A549 (cell line): Measurements from ENCODE around the gene CDC37L1. TPM values are rescaled to one million over a fixed set of nuclear protein-coding genes. Genes with fewer than 3 reads are reported as not detected.
A peak's percentile ranks its signal among the peaks of the same experiment; 100 is the strongest.

ENCODE experiments used
- ATAC-seq, 2 experiments: fragments of 200-7000 bp in 1 of 2; fragments of >200 bp in 1 of 2; cut with Nextera tagmentation in 1 of 2; cut with Tn5 transposase in 1 of 2; 3 replicates each; pipeline versions ENCODE4 v1.8.0 to v1.9.1; 2018 to 2020; ENCODE audit warnings: mild to moderate bottlenecking in 1 of 2, moderate library complexity in 1 of 2
- CTCF ChIA-PET: fragments of 300-600 bp; sonication (Branson Sonifier 250); formaldehyde crosslinking; extraction: SDS; loops from one replicate; lab custom pipeline; 2021; ENCODE audit warnings: antibody characterized with exemption, inconsistent platforms; lab: Yijun Ruan, JAX
- POLR2A ChIA-PET: fragments of 350-600 bp; formaldehyde crosslinking; extraction: SDS; loops from one replicate; lab custom pipeline; 2021; ENCODE audit warnings: antibody characterized with exemption, inconsistent platforms; lab: Yijun Ruan, JAX
- DNase-seq, 2 experiments: peaks; one replicate each; pipeline versions ENCODE4 v3.0.0 to v3.0.0-alpha.2; 2011 to 2016; ENCODE audit warnings: low read depth in 1 of 2, low spot score in 1 of 2
- FAIRE-seq: peaks from 2 replicates; lab custom pipeline; 2011; peaks lifted over from hg19 to GRCh38; lab: Jason Lieb, UNC
- H3K27ac ChIP-seq, 2 experiments: fragments of >200 bp; sonication (Bioruptor Twin); formaldehyde crosslinking; 3 replicates each; pipeline ENCODE4 v1.5.1; 2016 to 2017
- H3K4me1 ChIP-seq: fragments of >200 bp; sonication (Bioruptor Twin); formaldehyde crosslinking; 3 replicates; pipeline ENCODE4 v1.6.1; 2016
- H3K4me2 ChIP-seq: fragments of >200 bp; sonication (Bioruptor Twin); formaldehyde crosslinking; 3 replicates; pipeline ENCODE4 v1.6.1; 2016
- H3K4me3 ChIP-seq: fragments of >200 bp; sonication (Bioruptor Twin); formaldehyde crosslinking; 3 replicates; pipeline ENCODE4 v1.5.1; 2016
- H3K9me3 ChIP-seq: fragments of >200 bp; sonication (Bioruptor Twin); formaldehyde crosslinking; 3 replicates; pipeline ENCODE4 v1.6.1; 2016
- BCL3 ChIP-seq: fragments of >200 bp; sonication (Bioruptor Twin); formaldehyde crosslinking; IDR thresholded peaks from 3 replicates; pipeline ENCODE4 v1.6.1; 2016
- CBX2 ChIP-seq: fragments of 200-600 bp; sonication (generic); IDR thresholded peaks from 2 replicates; pipeline ENCODE4 v1.6.1; 2016; ENCODE audit warnings: low read depth, mild to moderate bottlenecking, borderline replicate concordance
- CEBPB ChIP-seq, 2 experiments: fragments of >200 bp in 1 of 2; sonication (Bioruptor Twin) in 1 of 2; formaldehyde crosslinking in 1 of 2; IDR thresholded peaks; 2 replicates each; pipeline ENCODE4 v1.6.1; 2012 to 2016
- FOSL2 ChIP-seq, 2 experiments: fragments of 450-650 bp in 1 of 2; fragments of >200 bp in 1 of 2; sonication (Bioruptor Twin) in 1 of 2; formaldehyde crosslinking; IDR thresholded peaks; 2 replicates each; pipeline versions ENCODE4 v1.5.0 to v1.6.1; 2016 to 2020; ENCODE audit warnings: mild to moderate bottlenecking in 1 of 2, moderate library complexity in 1 of 2
- GATA3 ChIP-seq: IDR thresholded peaks from 2 replicates; pipeline ENCODE4 v1.6.1; 2012; ENCODE audit warnings: borderline replicate concordance
- HDAC2 ChIP-seq: fragments of 200-600 bp; sonication (generic); IDR thresholded peaks from 2 replicates; pipeline ENCODE4 v1.6.1; 2016
- JUN ChIP-seq, 2 experiments: fragments of >200 bp; sonication (Bioruptor Twin); formaldehyde crosslinking; IDR thresholded peaks; 2 replicates in 1 of 2; 3 replicates in 1 of 2; pipeline ENCODE4 v1.6.1; 2016 to 2017
- JUNB ChIP-seq: fragments of >200 bp; sonication (Bioruptor Twin); formaldehyde crosslinking; IDR thresholded peaks from 2 replicates; pipeline ENCODE4 v1.6.1; 2016
- MAFK ChIP-seq: fragments of 450-650 bp; IDR thresholded peaks from 2 replicates; pipeline ENCODE4 v1.6.1; 2014; ENCODE audit not compliant: partially characterized antibody
- MAX ChIP-seq: IDR thresholded peaks from 2 replicates; pipeline ENCODE4 v1.6.1; 2012
- MAZ ChIP-seq: fragments of 150-350 bp; IDR thresholded peaks from 2 replicates; pipeline ENCODE4 v1.6.1; 2014; ENCODE audit warnings: antibody characterized with exemption, low read depth, low read length, borderline replicate concordance
- MYC ChIP-seq: IDR thresholded peaks from 2 replicates; pipeline ENCODE4 v1.6.1; 2012; ENCODE audit warnings: mild to moderate bottlenecking, inconsistent platforms, low read length, improper control_type of control experiment, borderline replicate concordance
- NR3C1 ChIP-seq: fragments of >200 bp; sonication (Bioruptor Twin); formaldehyde crosslinking; IDR thresholded peaks from 3 replicates; pipeline ENCODE4 v1.6.1; 2017
- PHF8 ChIP-seq: fragments of 200-600 bp; sonication (generic); IDR thresholded peaks from 2 replicates; pipeline ENCODE4 v1.6.1; 2016; ENCODE audit warnings: low read depth, mild to moderate bottlenecking, antibody characterized with exemption, moderate library complexity, borderline replicate concordance
- POLR2A ChIP-seq: IDR thresholded peaks from 2 replicates; pipeline ENCODE4 v1.6.1; 2012; ENCODE audit warnings: mild to moderate bottlenecking, low read length
- RAD21 ChIP-seq, 2 experiments: fragments of >200 bp in 1 of 2; sonication (Bioruptor Twin) in 1 of 2; formaldehyde crosslinking in 1 of 2; IDR thresholded peaks in 1 of 2; conservative IDR thresholded peaks in 1 of 2; 2 replicates in 1 of 2; 3 replicates in 1 of 2; pipeline ENCODE4 v1.6.1; 2012 to 2018; ENCODE audit warnings: inconsistent platforms in 1 of 2
- RCOR1 ChIP-seq: fragments of 150-350 bp; IDR thresholded peaks from 2 replicates; pipeline ENCODE4 v1.6.1; 2014; ENCODE audit warnings: antibody characterized with exemption, low read length, low read depth
- RFX5 ChIP-seq: fragments of 450-650 bp; IDR thresholded peaks from 2 replicates; pipeline ENCODE4 v1.7.1; 2014; ENCODE audit warnings: antibody characterized with exemption, mild to moderate bottlenecking, moderate library complexity
- SMC3 ChIP-seq: fragments of >200 bp; sonication (Bioruptor Twin); formaldehyde crosslinking; IDR thresholded peaks from 3 replicates; pipeline ENCODE4 v1.6.1; 2018; ENCODE audit warnings: inconsistent platforms
- TFCP2L1 ChIP-seq: fragments of 250-450 bp; sonication (Bioruptor Pico); IDR thresholded peaks from 2 replicates; pipeline ENCODE4 v1.5.0; 2021; ENCODE audit warnings: mild to moderate bottlenecking
- ZC3H11A ChIP-seq: fragments of 450-650 bp; IDR thresholded peaks from 2 replicates; pipeline ENCODE4 v1.6.1; 2014; ENCODE audit warnings: antibody characterized with exemption, mild to moderate bottlenecking
- ZSCAN20 ChIP-seq: fragments of 250-450 bp; sonication (Bioruptor Pico); IDR thresholded peaks from 2 replicates; pipeline ENCODE4 v1.8.0; 2022; ENCODE audit warnings: mild to moderate bottlenecking, moderate library complexity
- WGBS: methylation state at CpG from one replicate; pipeline ENCODE4 v1.1.6; 2017; ENCODE audit errors: missing lambda C conversion rate; 5-methylcytosine and 5-hydroxymethylcytosine counted together
- polyA plus RNA-seq, 4 experiments: library from polyadenylated mRNA; depleted of rRNA in 3 of 4; stranded (reverse); fragments of >200 nt; fragmentation: RNase III in 1 of 4; extraction: RNeasy Plus Mini Kit Qiagen cat#74134 plus additional on column Dnase treatment in 1 of 4; gene quantifications; 2 replicates in 3 of 4; 3 replicates in 1 of 4; pipeline ENCODE4 v1.2.3, GENCODE V29; 2011 to 2017
- TF ChIP-seq, protein P1 (sequence below): fragments of 150-350 bp; IDR thresholded peaks from 2 replicates; pipeline ENCODE4 v1.6.1; 2014; ENCODE audit warnings: low read depth, mild to moderate bottlenecking, low read length
- TF ChIP-seq, protein P2 (sequence below): fragments of 250-450 bp; sonication (Bioruptor Pico); IDR thresholded peaks from 2 replicates; pipeline ENCODE4 v1.5.0; 2020; ENCODE audit warnings: low read depth, mild to moderate bottlenecking, moderate library complexity
- TF ChIP-seq, protein P3 (sequence below): fragments of >200 bp; sonication (Bioruptor Twin); formaldehyde crosslinking; IDR thresholded peaks from 3 replicates; pipeline ENCODE4 v1.5.1; 2016

CDC37L1 gene
- polyA plus RNA-seq, 2 of the 4 experiments (the other 2 are of a cell fraction) = 9.5 to 16.2 TPM

DNA sequence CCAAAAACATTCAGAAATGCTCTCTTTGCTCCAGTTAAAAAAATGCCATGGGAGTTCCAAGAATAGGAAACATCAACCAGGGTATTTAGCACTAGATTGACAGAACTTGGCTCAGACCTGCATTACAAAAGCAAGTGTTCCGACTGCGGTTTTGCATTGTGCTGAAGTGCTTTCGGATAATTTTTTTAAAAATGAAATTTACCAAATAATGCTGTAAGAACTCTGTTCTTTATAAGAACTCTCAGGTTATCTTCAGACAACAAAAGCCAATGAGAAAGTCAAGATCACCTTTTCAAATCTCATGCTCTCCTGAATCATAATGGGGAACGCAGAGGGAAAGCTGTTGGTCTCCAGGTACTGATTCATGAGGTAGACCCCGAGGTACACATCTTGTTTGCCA, 17.8 kb upstream of the CDC37L1 start:
- TF ChIP-seq HDAC2 = no peak
- TF ChIP-seq RFX5 = no peak
- no peak for TF ChIP-seq NR3C1
- no peak for TF ChIP-seq ZSCAN20 (CRISPR knock-in tag)
- TF ChIP-seq, protein P1, sequence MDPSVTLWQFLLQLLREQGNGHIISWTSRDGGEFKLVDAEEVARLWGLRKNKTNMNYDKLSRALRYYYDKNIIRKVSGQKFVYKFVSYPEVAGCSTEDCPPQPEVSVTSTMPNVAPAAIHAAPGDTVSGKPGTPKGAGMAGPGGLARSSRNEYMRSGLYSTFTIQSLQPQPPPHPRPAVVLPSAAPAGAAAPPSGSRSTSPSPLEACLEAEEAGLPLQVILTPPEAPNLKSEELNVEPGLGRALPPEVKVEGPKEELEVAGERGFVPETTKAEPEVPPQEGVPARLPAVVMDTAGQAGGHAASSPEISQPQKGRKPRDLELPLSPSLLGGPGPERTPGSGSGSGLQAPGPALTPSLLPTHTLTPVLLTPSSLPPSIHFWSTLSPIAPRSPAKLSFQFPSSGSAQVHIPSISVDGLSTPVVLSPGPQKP = no peak
- TF ChIP-seq, protein P2, sequence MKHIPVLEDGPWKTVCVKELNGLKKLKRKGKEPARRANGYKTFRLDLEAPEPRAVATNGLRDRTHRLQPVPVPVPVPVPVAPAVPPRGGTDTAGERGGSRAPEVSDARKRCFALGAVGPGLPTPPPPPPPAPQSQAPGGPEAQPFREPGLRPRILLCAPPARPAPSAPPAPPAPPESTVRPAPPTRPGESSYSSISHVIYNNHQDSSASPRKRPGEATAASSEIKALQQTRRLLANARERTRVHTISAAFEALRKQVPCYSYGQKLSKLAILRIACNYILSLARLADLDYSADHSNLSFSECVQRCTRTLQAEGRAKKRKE (CRISPR knock-in tag) = no peak
- TF ChIP-seq BCL3 = no peak
- TF ChIP-seq RCOR1 = no peak
- TF ChIP-seq FOSL2 (IDR thresholded peaks at IDR 0.05) = no peak
- no peak for TF ChIP-seq FOSL2 (CRISPR knock-in tag; IDR thresholded peaks at IDR 0.05)
- no peak for TF ChIP-seq MYC
- no peak for TF ChIP-seq MAZ
- TF ChIP-seq ZC3H11A = no peak
- no peak for TF ChIP-seq MAFK
- Histone ChIP-seq H3K4me3 (peak overlapping the region; percentile 84), H3K4me2 (peak overlapping the region; percentile 98), H3K27ac (peak overlapping the region in 1 of 2 experiments; percentile 99; a peak in 1 of 6 replicates), H3K9me3 (no peaks in the 10 kb centered on the region), H3K4me1 (peaks cover 53% of the 10 kb centered on the region)
- ChIA-PET POLR2A (interaction anchor here (1.9 kb wide), 1 partner anchor 18 kb away, joined by 8 read pairs; the partner anchor contains the start of gene CDC37L1), CTCF (interaction anchor here (0.7 to 5.5 kb wide), 8 partner anchors 9 to 73 kb away, joined by 3 to 37 read pairs (median 3); partner anchors contain the start of gene CDC37L1)
- 15% methylated on average over 5 of the region's 5 CpGs for WGBS
- no peak for ATAC-seq
- FAIRE-seq = no peak
- no peak for DNase-seq

- ChIA-PET CTCF (interaction anchor here (0.5 to 5.5 kb wide), 16 partner anchors 8 to 131 kb away, joined by 3 to 37 read pairs (median 4); partner anchors contain the start of genes AK3 and CDC37L1), POLR2A (interaction anchor here (1.4 to 1.9 kb wide), 2 partner anchors 15 to 17 kb away, joined by 5 to 8 read pairs; partner anchors contain the start of gene CDC37L1)
- peak; percentile 89 to 91 for DNase-seq
- peaks cover 49% of the 10 kb centered on the region for H3K4me1 ChIP-seq
- H3K4me2 ChIP-seq = peak within 1 kb of the TSS; percentile 98
- H3K9me3 ChIP-seq = no peaks in the 10 kb centered on the region
- FAIRE-seq = peak; percentile 46
- peak; percentile 95 to 96 for ATAC-seq
- H3K27ac ChIP-seq = peak within 1 kb of the TSS; percentile 92 to 99
- H3K4me3 ChIP-seq = peak within 1 kb of the TSS; percentile 84
- WGBS = 6% methylated on average over 33 of the region's 70 CpGs
- TF ChIP-seq BCL3 (peak; percentile 66; the same call in 1 of the 3 replicates), CBX2 (no peak), PHF8 (peak; percentile 47; the same call in 1 of the 2 replicates), MAX (peak; percentile 73), JUNB (no peak), JUN (IDR thresholded peaks at IDR 0.05) (peak in 1 of 2 experiments; percentile 79; a peak in 3 of 5 replicates), GATA3 (0 out of 2 replicates have a peak, but pooled peaks have one; percentile 28), RAD21 (conservative IDR thresholded peaks at IDR 0.05 in 1 of 2, IDR thresholded peaks at IDR 0.05 in 1 of 2) (peak; percentile 66 to 73), SMC3 (peak; percentile 77), CEBPB (IDR thresholded peaks at IDR 0.05) (peak in 1 of 2 experiments; percentile 76; a peak in 2 of 4 replicates), TFCP2L1 (CRISPR knock-in tag) (no peak), NR3C1 (no peak), POLR2A (peak; percentile 82), MAZ (no peak)
- TF ChIP-seq, protein P1 = no peak
- TF ChIP-seq, protein P3, sequence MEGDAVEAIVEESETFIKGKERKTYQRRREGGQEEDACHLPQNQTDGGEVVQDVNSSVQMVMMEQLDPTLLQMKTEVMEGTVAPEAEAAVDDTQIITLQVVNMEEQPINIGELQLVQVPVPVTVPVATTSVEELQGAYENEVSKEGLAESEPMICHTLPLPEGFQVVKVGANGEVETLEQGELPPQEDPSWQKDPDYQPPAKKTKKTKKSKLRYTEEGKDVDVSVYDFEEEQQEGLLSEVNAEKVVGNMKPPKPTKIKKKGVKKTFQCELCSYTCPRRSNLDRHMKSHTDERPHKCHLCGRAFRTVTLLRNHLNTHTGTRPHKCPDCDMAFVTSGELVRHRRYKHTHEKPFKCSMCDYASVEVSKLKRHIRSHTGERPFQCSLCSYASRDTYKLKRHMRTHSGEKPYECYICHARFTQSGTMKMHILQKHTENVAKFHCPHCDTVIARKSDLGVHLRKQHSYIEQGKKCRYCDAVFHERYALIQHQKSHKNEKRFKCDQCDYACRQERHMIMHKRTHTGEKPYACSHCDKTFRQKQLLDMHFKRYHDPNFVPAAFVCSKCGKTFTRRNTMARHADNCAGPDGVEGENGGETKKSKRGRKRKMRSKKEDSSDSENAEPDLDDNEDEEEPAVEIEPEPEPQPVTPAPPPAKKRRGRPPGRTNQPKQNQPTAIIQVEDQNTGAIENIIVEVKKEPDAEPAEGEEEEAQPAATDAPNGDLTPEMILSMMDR = peak; percentile 58
Observed at GRCh38 chr9:4662108-4662988, 17.0 kb upstream of the CDC37L1 start, which contains the start of gene PLPP6. PLPP6 (plus strand) TSS chr9:4662294; CDS start chr9:4662376, 82 bp downstream.
